CD4-positive, alpha-beta T cell treated with Interleukin-6 for 4 hours (primary cell): ENCODE results near the gene VSIG10L2.

Experiments
- DNase-seq: peaks from one replicate; pipeline ENCODE4 v3.0.0-alpha.2; 2020; ENCODE audit warnings: mixed read lengths

The VSIG10L2 gene

DNA sequence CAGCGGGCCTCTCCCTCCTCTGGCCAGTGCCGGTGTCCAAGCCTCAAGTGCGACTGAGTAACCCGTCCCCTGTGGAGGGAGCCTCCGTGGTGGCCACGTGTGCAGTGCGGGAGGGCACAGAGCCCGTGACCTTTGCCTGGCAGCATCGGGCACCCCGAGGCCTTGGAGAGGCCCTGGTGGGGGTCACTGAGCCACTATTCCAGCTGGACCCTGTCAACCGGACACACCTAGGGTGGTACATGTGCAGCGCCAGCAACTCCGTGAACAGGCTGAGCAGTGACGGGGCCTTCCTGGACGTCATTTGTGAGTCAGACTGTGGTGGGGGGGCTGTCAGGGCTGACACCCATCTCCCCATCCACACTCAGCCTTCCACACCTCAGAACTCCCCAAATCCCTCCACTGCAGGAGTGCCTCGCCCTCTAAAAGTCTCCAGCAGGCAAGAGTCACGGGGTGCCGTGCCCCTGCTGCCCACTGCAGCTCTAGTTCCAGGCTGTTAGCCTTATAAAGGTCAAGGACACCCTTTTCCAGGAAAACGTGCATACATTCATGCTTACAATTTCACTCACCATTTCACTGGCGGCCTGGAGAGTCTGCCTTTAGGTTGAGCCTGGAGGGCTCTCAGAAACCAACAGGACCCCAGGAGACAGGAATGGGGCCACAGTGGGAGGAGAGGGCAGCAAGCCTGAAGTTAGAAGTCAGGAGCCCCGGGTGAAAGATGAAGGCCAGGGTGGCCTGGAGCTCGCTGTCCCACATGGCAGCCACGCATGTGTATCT, 2.6 kb downstream of the VSIG10L2 start:
- DNase-seq = no peak

- DNase-seq = no peak
Measured at GRCh38 chr11:125949271-125950177, 3.7 kb downstream of the VSIG10L2 start.

GRCh38 chr11:125950178-125950490, 4.3 kb downstream of the VSIG10L2 start:
- no peak for DNase-seq

- DNase-seq = no peak
Measured at GRCh38 chr11:125950696-125951651, 5.1 kb downstream of the VSIG10L2 start.

GRCh38 chr11:125951731-125952130, 5.9 kb downstream of the VSIG10L2 start:
- DNase-seq = no peak

DNA sequence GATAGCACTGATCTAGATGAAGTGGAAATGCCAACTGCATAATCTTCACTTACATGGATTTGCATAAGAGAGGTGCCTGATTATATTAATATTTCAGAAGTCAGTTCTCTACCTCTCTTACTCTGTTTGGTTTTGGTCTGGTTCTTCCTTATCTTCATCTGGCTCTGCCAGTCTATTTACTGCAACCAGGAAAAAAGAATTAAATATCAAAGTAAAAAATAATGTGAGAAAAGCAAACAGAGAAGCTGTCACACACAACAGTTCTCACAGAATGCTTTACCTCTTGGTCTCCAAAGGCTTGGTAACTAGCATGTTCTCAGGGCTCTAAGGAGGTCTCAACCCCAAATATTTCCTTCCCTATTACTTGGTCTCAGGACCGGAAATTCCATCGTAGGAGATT, 6.7 kb downstream of the VSIG10L2 start:
- no peak for DNase-seq

GRCh38 chr11:125952973-125953372, 7.1 kb downstream of the VSIG10L2 start:
- no peak for DNase-seq

DNA sequence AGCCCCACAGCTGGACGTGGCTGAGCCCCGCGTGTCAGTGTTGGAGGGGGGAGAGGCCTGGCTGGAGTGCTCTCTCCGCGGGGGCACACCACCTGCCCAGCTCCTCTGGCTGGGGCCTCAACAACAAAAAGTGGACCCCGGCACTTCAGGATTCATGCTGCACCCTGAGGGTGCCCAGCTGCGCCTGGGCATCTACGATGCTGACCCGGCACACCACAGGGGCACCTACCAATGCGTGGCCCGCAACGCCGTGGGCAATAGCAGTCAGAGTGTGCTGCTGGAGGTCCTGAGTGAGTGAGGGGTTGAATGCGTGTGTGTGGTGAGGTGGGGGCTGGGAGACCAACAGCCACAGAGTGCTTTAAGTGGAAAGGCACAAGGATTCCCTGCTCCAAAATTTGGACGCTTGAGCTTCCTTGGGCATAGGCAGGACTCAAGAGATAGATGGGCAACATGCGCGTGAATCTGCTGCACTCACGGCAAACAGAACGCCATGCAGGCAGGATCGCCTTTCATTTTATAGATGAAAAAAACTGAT, 7.6 kb downstream of the VSIG10L2 start:
- no peak for DNase-seq

DNA sequence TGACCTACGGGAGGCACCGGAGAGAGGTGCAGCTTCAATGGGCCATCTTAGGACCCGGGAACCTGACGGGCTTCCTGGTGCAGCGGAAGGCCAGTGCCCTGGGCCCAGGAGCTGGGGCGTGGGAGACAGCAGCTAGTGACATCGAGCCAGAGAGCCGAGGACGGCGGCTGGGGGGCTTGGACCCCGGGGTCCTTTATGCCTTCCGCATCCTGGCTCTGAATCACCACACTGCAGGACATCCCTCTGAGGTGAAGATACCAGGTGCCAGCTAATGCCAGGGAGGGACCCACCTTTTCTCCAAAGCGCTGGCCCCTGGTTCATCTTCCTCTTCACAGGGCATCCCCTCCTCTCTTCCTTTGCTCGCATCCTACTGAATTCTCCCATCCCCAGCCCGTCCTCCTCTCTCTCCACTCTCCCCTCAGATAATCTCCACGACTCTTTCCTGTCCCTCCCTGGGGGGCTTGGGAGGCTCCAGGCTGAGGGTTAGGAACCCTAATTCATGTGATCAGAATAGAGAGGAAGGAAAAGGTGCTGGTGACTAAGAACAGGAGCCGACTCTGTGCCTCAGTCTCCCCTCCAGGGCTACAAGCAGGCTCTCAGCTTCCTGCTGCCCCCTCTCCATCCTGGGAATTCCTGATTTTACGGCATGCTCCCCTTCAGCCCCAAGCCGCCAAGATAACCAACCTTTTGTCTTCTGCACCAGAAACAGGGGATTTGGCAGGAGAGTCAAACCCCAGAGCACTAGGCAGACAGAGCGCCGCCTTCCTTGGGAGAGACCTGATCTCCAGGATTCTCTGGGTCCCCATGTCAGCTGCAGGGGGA, 8.5 kb downstream of the VSIG10L2 start:
- no peak for DNase-seq

- DNase-seq = no peak
Measured at GRCh38 chr11:125954945-125955640, 9.2 kb downstream of the VSIG10L2 start.

DNA sequence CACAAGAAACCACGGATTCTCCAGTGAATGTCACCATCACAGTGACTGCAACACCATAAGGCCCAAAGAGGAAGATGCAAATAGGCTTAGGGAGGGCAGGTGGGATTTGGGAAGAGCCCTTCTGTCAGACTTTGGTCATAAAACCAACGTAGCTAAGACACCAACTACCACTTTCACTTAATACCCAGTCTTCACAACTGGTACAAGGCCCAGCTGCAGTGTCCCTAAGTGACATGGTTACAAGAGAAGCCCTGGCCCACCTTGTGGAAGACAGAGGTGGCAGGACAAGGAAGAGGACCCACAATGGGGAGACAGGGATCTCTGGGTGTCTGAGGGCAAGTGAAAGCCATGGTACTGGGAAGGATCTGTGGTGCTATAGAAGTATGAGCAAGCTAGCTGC, 10.0 kb downstream of the VSIG10L2 start:
- DNase-seq = no peak

DNA sequence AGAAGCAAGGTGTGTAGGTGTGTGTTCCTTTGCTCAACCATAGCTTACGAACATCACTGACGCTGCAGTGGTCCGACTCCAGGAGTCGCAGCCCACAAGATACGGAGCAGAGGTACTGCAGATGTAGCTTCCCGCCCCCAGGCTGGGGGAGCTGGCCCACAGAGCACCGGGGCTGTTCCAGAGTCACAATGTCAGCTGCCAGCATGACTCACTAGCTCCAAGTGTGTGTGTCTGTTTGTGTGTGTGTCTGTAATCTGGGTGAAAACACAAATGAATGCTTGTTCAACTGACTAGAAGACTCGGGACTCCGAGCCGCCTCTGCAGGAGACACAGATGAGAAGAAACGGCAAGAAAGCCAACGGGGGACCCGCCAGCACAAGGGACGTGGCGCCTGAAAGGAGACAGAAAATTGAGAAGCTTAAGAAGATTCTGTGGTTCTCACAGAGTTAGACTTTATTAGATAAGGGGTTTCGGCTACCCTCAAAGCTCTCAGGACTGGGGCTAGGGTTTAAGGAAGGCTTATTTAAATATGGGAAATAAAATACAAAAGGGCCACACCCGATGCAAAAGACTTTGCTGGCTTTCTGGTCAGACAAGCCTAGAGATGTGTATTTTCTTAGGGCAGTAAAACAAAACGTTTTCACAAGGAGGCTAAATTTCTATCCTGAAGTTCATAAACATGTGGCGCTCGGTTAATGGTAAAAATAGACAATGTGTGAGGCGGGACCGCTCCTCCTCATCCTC, 10.7 kb downstream of the VSIG10L2 start:
- no peak for DNase-seq

GRCh38 chr11:125957618-125958332, 11.9 kb downstream of the VSIG10L2 start:
- DNase-seq = no peak

DNA sequence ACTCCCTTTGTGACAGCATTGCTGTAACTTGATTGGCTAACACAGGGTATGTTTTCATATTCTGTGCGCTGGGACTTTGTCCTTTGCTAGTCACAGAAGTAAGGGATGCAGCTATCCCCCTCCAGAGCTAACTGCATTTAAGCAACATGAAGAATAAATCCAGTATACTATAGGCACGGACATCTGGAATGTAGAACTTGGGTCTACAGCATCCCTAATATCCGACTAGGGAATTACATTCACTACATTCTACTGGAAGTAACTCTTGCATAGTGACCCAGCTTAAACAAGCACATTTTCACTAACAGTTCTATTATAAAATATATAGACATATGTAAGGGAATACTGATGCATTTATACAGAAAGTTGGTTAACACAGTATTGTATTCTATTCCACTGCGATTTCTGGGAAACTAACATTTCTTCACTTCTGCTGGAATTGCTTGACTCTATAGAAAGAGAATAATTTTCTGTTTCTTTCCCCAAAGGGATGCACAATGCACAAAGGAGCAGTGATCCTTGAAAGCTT, 13.1 kb downstream of the VSIG10L2 start:
- no peak for DNase-seq

- no peak for DNase-seq
Measured at GRCh38 chr11:125959511-125959910, 13.7 kb downstream of the VSIG10L2 start.

DNA sequence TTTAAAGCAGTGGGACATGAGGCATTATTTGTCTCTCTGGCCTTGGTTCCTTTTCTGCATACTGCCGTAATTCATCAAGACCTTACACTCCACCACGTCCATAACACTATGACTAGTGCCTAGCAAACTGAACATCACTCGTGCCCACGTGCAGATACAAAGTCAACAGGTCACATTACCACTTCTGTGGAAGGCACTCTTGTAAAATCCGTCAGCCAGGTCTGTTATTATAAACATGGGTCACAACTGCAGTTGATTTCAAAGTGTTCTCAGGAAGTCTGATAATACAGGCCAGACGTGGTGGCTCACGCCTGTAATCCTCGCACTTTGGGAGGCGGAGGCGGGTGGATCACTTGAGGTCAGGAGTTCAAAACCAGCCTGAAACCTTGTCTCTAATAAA, 14.1 kb downstream of the VSIG10L2 start:
- DNase-seq = no peak

DNA sequence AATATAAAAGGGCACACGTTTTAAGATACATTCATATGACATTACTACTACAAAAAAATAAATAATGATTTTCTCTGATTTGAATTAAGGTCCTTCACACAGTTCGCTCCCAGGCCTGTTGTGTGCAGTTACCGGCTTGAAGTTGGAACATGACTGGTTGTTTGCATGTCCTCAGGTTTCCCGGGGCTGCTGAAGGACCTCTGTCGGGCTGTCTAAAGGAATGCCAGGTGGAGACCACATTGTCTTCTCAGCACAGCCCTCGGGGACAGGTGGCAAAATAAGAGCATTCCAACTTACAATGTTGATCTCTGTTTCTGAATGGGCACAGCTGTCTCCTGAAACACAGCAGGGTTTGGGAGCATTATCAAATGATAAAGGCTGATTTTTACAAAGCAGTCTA, 14.9 kb downstream of the VSIG10L2 start:
- no peak for DNase-seq

DNA sequence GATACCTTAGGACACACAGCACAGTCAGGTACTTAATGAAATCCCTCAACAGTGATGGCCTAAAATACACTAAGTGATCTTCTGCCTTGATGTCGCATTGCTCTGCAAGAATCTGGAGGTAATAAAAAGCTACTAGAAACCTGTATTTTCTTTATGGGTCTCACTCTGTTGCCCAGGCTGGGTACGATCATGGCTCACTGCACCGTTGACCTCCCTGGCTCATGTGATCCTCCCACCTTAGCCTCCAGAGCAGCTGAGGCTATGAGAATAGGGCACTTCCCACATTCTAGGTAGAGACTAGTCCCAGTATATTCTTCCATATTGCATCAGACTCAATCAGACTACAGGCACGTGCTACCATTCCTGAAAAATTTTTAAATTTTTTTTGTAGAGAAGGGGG, 21.7 kb downstream of the VSIG10L2 start:
- DNase-seq = no peak

DNA sequence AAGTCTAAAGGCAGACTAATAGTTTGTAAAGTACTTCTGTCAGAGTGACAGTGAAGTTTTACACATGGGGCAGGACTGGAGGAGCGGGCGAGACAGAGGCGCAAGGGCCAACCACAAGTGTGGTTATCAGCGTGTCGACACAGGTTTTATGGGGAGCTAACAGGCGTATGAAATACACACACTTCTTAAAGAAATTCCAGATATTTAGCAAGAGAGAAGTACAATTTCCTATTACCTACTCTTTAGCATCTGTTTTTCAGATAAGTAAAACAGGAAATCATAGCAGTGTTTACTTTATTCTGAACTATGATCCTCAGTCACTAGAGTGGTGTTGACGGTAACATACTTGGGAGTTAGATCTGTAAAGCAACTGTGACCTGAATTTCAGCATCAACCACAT, 22.5 kb downstream of the VSIG10L2 start:
- DNase-seq = no peak

DNA sequence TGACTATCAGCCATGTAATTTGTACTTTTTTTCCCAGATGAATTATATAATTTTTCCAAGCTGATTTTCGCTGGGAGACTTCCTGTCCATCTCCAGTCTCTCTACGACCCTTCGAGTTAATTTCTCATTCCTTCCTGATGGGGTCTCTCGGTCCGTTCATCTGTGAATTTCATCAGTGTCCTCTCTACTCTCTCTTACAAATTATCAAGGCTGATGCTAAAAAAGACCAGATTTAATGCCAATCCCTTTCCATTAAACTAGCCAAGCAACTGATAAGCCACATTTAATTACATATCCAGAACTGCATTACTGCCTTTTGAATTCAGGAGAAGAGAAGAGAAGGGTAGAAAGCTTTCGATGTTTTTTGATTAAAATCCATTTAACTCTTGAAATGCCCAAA, 25.8 kb downstream of the VSIG10L2 start:
- no peak for DNase-seq
